Measurements from ENCODE around the gene CCDC12.

The CCDC12 gene

GRCh38 chr3:47006145-47006651 is 29.7 kb upstream of the CCDC12 start:
- H3K4me3 ChIP-seq (ENCODE audit: low read depth in 1 of 2, low read length in 2 of 2), result no peak overlapping the region
- TF ChIP-seq EZH2 (IDR thresholded peaks at IDR 0.05; ENCODE audit: borderline replicate concordance, low read depth, low read length, severe bottlenecking) (no peak), CTCF (IDR thresholded peaks at IDR 0.05; ENCODE audit: borderline replicate concordance, extremely low read depth, low read length, poor library complexity, severe bottlenecking) (no peak)
- peaks cover 93% of the 10 kb centered on the region for H3K36me3 ChIP-seq (ENCODE audit: insufficient read depth, low read length)
- H3K27me3 ChIP-seq (ENCODE audit: insufficient read depth, low read length, poor library complexity), result no peaks in the 10 kb centered on the region
- no peak overlapping the region for H3K4me2 ChIP-seq (ENCODE audit: insufficient read depth, low read length)
- no peak overlapping the region for H2AFZ ChIP-seq (ENCODE audit: low read depth, low read length)
- no peaks in the 10 kb centered on the region for H3K4me1 ChIP-seq (ENCODE audit: insufficient read depth, low read length)
- no peak for DNase-seq
- H3K79me2 ChIP-seq (ENCODE audit: insufficient read depth, low read length), result no peaks in the 10 kb centered on the region
- H4K20me1 ChIP-seq (ENCODE audit: insufficient read depth, low read length), result no peaks in the 10 kb centered on the region; the same call in 1 of the 2 replicates
- ATAC-seq (ENCODE audit: insufficient read depth, low read depth), result no peak
- no peaks in the 10 kb centered on the region for H3K9me3 ChIP-seq (ENCODE audit: insufficient read depth, low read length, severe bottlenecking)
- no peak overlapping the region for H3K9ac ChIP-seq (ENCODE audit: low read depth, low read length)
- H3K27ac ChIP-seq (ENCODE audit: low read length), result peak overlapping the region; percentile 23; the same call in 1 of the 2 replicates

DNA sequence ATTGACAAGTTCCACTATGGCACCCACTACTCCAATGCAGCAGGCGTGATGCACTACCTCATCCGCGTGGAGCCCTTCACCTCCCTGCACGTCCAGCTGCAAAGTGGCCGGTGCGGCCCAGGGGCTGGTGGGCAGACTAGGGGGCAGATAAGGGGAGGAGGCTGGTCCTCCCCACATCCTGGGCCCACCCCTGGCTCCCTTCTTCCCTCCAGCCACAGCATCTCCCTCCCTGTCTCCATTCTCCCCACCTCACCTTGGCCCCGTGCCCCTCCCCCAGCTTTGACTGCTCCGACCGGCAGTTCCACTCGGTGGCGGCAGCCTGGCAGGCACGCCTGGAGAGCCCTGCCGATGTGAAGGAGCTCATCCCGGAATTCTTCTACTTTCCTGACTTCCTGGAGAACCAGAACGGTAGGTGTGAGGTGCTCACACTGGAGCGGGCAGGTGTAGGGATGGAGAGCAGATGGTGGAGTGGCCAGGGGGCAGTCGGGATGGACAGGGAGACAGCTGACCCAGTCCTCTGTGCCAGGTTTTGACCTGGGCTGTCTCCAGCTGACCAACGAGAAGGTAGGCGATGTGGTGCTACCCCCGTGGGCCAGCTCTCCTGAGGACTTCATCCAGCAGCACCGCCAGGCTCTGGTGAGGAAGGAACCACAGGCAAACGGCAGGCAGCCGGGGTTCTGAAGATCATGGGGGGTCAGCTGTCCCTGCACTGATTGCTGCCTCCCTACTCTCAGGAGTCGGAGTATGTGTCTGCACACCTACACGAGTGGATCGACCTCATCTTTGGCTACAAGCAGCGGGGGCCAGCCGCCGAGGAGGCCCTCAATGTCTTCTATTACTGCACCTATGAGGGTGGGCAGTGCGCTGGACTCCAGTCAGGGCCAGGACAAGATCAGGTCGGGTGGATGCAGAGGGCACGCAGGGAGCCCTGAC is 28.9 kb upstream of the CCDC12 start:
- Histone ChIP-seq H3K27ac (ENCODE audit: low read length) (peak overlapping the region; percentile 36), H3K9me3 (ENCODE audit: insufficient read depth, low read length, severe bottlenecking) (no peaks in the 10 kb centered on the region), H3K27me3 (ENCODE audit: insufficient read depth, low read length, poor library complexity) (no peaks in the 10 kb centered on the region), H4K20me1 (ENCODE audit: insufficient read depth, low read length) (no peaks in the 10 kb centered on the region; the same call in 1 of the 2 replicates), H3K4me2 (ENCODE audit: insufficient read depth, low read length) (no peak overlapping the region), H3K9ac (ENCODE audit: low read depth, low read length) (no peak overlapping the region), H2AFZ (ENCODE audit: low read depth, low read length) (no peak overlapping the region), H3K4me3 (ENCODE audit: low read depth in 1 of 2, low read length in 2 of 2) (no peak overlapping the region), H3K4me1 (ENCODE audit: insufficient read depth, low read length) (no peaks in the 10 kb centered on the region), H3K36me3 (ENCODE audit: insufficient read depth, low read length) (peaks cover 95% of the 10 kb centered on the region), H3K79me2 (ENCODE audit: insufficient read depth, low read length) (no peaks in the 10 kb centered on the region)
- TF ChIP-seq CTCF (IDR thresholded peaks at IDR 0.05; ENCODE audit: borderline replicate concordance, extremely low read depth, low read length, poor library complexity, severe bottlenecking) (no peak), EZH2 (IDR thresholded peaks at IDR 0.05; ENCODE audit: borderline replicate concordance, low read depth, low read length, severe bottlenecking) (no peak)
- no peak for DNase-seq
- no peak for ATAC-seq (ENCODE audit: insufficient read depth, low read depth)

DNA sequence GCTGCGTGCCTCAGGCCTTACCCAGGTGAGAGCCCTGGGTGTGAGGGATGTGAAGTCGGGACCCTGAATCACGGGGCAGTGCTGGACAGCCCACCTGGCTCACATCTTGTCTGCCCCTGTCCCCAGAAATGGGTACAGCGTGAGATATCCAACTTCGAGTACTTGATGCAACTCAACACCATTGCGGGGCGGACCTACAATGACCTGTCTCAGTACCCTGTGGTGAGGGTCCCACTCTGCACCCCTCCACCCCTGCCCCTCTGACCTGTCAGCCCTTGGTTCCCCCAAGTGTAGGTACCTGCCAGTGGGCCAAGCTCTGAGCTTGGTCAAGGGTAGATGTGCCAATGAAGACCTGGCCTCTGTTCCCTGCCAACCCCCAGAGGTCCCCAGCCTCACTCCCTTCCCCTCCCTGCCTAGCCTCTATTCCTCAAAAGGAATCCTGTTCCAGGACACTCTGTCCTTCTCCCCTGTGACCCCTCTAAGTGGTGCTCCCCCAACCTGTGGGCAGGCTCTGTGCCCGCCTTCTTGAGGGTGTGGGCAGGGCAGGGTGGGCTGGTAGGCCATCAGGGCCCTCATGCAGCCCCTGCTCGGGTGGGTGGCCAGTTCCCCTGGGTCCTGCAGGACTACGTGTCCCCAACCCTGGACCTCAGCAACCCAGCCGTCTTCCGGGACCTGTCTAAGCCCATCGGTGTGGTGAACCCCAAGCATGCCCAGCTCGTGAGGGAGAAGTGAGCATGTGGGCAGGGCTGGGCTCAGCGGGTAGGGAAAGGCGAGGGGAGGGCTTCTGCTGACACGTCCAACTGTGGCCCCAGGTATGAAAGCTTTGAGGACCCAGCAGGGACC is 28.0 kb upstream of the CCDC12 start:
- H3K9me3 ChIP-seq (ENCODE audit: insufficient read depth, low read length, severe bottlenecking), result no peaks in the 10 kb centered on the region
- DNase-seq, result no peak
- no peaks in the 10 kb centered on the region; the same call in 1 of the 2 replicates for H4K20me1 ChIP-seq (ENCODE audit: insufficient read depth, low read length)
- no peak overlapping the region for H3K4me3 ChIP-seq (ENCODE audit: low read depth in 1 of 2, low read length in 2 of 2)
- ATAC-seq (ENCODE audit: insufficient read depth, low read depth), result no peak
- H3K79me2 ChIP-seq (ENCODE audit: insufficient read depth, low read length), result no peaks in the 10 kb centered on the region
- H3K27ac ChIP-seq (ENCODE audit: low read length), result peak overlapping the region; percentile 26; the same call in 1 of the 2 replicates
- H3K36me3 ChIP-seq (ENCODE audit: insufficient read depth, low read length), result peaks cover 95% of the 10 kb centered on the region
- H2AFZ ChIP-seq (ENCODE audit: low read depth, low read length), result no peak overlapping the region
- no peak overlapping the region for H3K9ac ChIP-seq (ENCODE audit: low read depth, low read length)
- no peaks in the 10 kb centered on the region for H3K27me3 ChIP-seq (ENCODE audit: insufficient read depth, low read length, poor library complexity)
- TF ChIP-seq CTCF (IDR thresholded peaks at IDR 0.05; ENCODE audit: borderline replicate concordance, extremely low read depth, low read length, poor library complexity, severe bottlenecking) (no peak), EZH2 (IDR thresholded peaks at IDR 0.05; ENCODE audit: borderline replicate concordance, low read depth, low read length, severe bottlenecking) (no peak)
- no peaks in the 10 kb centered on the region for H3K4me1 ChIP-seq (ENCODE audit: insufficient read depth, low read length)
- H3K4me2 ChIP-seq (ENCODE audit: insufficient read depth, low read length), result no peak overlapping the region

Data from DND-41 (cell line).